ENCODE data around the gene PXK.

- TF ChIP-seq POLR2A (IDR thresholded peaks at IDR 0.05; ENCODE audit: low read length): no peak
- no peak for TF ChIP-seq GATA1 (IDR thresholded peaks at IDR 0.05; ENCODE audit: low read depth, low read length)
Observed at GRCh38 chr3:58336135-58336882, 3.6 kb downstream of the PXK start.

All from erythroblast (primary cell).